Panc1 (cell line): ENCODE results near the gene DACH1. TPM values are rescaled to one million over a fixed set of nuclear protein-coding genes. Genes with fewer than 3 reads are reported as not detected.

Experiments
- ATAC-seq: fragments of 200-7000 bp; cut with Tn5 transposase; 2 replicates; pipeline ENCODE4 v1.9.1; 2020; ENCODE audit warnings: mild to moderate bottlenecking, moderate library complexity
- BruUV-seq: library from RNA; stranded (reverse); fragments of 400-500 nt; replicated peaks from 2 replicates; lab custom pipeline; 2021; lab: Mats Ljungman, UMichigan
- CTCF ChIA-PET: fragments of 300-600 bp; sonication (Branson Sonifier 250); formaldehyde crosslinking; loops from one replicate; lab custom pipeline; 2022; ENCODE audit warnings: antibody characterized with exemption; lab: Charles Lee
- POLR2A ChIA-PET: fragments of 300-600 bp; sonication (Branson Sonifier 250); formaldehyde crosslinking; loops from one replicate; lab custom pipeline; 2022; ENCODE audit warnings: antibody characterized with exemption; lab: Charles Lee
- DNase-seq: peaks from one replicate; pipeline ENCODE4 v3.0.0-alpha.2; 2010; ENCODE audit warnings: low read depth, low spot score
- H3K27ac ChIP-seq: 2 replicates; pipeline ENCODE4 v1.5.1; 2011; ENCODE audit warnings: mild to moderate bottlenecking, low read length, inconsistent platforms
- H3K27me3 ChIP-seq: fragments of 200-500 bp; sonication (Bioruptor generic); 2 replicates; pipeline ENCODE4 v1.6.0; 2014; ENCODE audit warnings: low read length, inconsistent platforms; ENCODE audit not compliant: control insufficient read depth, insufficient read depth
- H3K36me3 ChIP-seq: fragments of 200-500 bp; sonication (Bioruptor generic); 2 replicates; pipeline ENCODE4 v1.5.1; 2014; ENCODE audit warnings: inconsistent platforms, mild to moderate bottlenecking, low read length, moderate library complexity; ENCODE audit not compliant: control insufficient read depth, insufficient read depth
- H3K4me1 ChIP-seq: 2 replicates; pipeline ENCODE4 v1.5.1; 2011; ENCODE audit warnings: inconsistent platforms, mild to moderate bottlenecking, low read length, moderate library complexity; ENCODE audit not compliant: control insufficient read depth, insufficient read depth
- H3K4me3 ChIP-seq, 2 experiments: 2 replicates each; pipeline ENCODE4 v1.5.1; 2011 to 2012; ENCODE audit warnings: low read depth in 2 of 2, low read length in 2 of 2, mild to moderate bottlenecking in 2 of 2, inconsistent platforms in 1 of 2, moderate library complexity in 1 of 2
- H3K9me3 ChIP-seq: fragments of 200-500 bp; sonication (Bioruptor generic); 2 replicates; pipeline ENCODE4 v1.5.1; 2014; ENCODE audit warnings: low read depth, mild to moderate bottlenecking, inconsistent platforms, low read length, moderate library complexity; ENCODE audit not compliant: control insufficient read depth, insufficient read depth
- CTCF ChIP-seq: fragments of 450-650 bp; IDR thresholded peaks from 2 replicates; pipeline ENCODE4 v1.5.1; 2017; ENCODE audit warnings: mild to moderate bottlenecking
- POLR2AphosphoS5 ChIP-seq: IDR thresholded peaks from 2 replicates; pipeline ENCODE4 v1.6.1; 2012; ENCODE audit warnings: mild to moderate bottlenecking, low read depth, low read length, moderate library complexity
- SIN3A ChIP-seq: IDR thresholded peaks from 2 replicates; pipeline ENCODE4 v1.6.1; 2012; ENCODE audit warnings: low read depth, mild to moderate bottlenecking, low read length, moderate library complexity, borderline replicate concordance; ENCODE audit not compliant: insufficient read depth
- TCF7L2 ChIP-seq: IDR thresholded peaks from 2 replicates; pipeline ENCODE4 v1.6.1; 2011; ENCODE audit warnings: mild to moderate bottlenecking, low read depth, low read length, inconsistent platforms
- in situ Hi-C: cut with HindIII; loops from 2 replicates; pipeline ENCODE4 v1.10.0; 2016; ENCODE audit warnings: low sequenced_read_pairs, low pct_unique_long_range_greater_than_20kb
- intact Hi-C: fragments of 100-400 bp; cut with micrococcal nuclease; formaldehyde crosslinking; loops from one replicate; pipeline ENCODE4 v1.10.0; 2022; ENCODE audit not compliant: unreplicated experiment
- total RNA-seq: library from RNA; stranded (reverse); gene quantifications from one replicate; pipeline ENCODE4 v1.2.1, GENCODE V29; 2021; ENCODE audit not compliant: unreplicated experiment
- TF ChIP-seq, protein P1 (sequence below), 2 experiments: IDR thresholded peaks; 2 replicates each; pipeline ENCODE4 v1.6.1; 2011 to 2012; ENCODE audit warnings: low read depth in 2 of 2, control low read depth in 1 of 2, low read length in 1 of 2, mild to moderate bottlenecking in 1 of 2, moderate library complexity in 1 of 2; ENCODE audit not compliant: insufficient read depth in 1 of 2

DACH1 gene
- total RNA-seq, 1 experiment from 2014 or later, result 0.54 TPM

DNA sequence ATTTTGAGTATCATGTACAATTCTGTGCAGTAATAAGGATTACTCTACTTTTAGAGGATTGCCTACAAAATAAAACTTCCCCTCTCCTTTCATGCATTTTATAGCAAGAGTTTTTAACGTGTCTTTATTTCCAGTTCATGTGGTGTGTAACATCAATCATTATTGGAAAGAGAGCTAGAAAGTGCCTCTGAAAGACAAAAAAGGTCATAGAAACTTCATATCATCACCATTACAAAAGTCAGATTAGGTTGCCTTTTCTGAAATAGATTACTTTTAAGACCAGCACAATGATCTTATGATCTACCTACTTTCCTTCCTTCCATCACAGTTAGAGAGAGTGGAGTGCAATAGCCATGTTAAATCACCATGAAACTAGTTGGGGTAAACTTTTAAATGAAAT is 12.6 kb downstream of the DACH1 start:
- CTCF ChIA-PET, result no interaction called here

DNA sequence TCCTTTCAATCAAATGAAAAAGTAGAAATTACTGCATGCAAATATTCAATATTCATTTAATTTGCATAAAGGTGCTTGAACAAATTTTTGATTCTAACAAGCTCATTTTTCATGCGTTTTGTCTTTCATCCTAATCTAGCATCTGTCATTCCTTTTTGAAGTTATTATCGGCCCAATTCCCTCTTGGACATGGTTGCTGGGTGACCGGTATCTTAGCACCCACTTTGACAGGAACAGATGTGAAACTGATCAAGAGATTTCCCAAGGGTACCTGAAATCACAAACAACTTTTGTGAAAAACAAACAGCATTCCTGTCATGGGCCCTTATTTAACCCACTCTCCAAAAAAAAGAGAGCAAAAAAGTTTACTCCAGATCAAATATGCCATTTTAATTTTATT is 13.3 kb downstream of the DACH1 start:
- Histone ChIP-seq H3K4me1 (no peaks in the 10 kb centered on the region), H3K27me3 (no peaks in the 10 kb centered on the region), H3K27ac (no peak overlapping the region), H3K9me3 (no peaks in the 10 kb centered on the region), H3K4me3 (no peak overlapping the region), H3K36me3 (no peaks in the 10 kb centered on the region)
- TF ChIP-seq POLR2AphosphoS5 (no peak), CTCF (no peak), SIN3A (no peak), TCF7L2 (no peak)
- TF ChIP-seq, protein P1, sequence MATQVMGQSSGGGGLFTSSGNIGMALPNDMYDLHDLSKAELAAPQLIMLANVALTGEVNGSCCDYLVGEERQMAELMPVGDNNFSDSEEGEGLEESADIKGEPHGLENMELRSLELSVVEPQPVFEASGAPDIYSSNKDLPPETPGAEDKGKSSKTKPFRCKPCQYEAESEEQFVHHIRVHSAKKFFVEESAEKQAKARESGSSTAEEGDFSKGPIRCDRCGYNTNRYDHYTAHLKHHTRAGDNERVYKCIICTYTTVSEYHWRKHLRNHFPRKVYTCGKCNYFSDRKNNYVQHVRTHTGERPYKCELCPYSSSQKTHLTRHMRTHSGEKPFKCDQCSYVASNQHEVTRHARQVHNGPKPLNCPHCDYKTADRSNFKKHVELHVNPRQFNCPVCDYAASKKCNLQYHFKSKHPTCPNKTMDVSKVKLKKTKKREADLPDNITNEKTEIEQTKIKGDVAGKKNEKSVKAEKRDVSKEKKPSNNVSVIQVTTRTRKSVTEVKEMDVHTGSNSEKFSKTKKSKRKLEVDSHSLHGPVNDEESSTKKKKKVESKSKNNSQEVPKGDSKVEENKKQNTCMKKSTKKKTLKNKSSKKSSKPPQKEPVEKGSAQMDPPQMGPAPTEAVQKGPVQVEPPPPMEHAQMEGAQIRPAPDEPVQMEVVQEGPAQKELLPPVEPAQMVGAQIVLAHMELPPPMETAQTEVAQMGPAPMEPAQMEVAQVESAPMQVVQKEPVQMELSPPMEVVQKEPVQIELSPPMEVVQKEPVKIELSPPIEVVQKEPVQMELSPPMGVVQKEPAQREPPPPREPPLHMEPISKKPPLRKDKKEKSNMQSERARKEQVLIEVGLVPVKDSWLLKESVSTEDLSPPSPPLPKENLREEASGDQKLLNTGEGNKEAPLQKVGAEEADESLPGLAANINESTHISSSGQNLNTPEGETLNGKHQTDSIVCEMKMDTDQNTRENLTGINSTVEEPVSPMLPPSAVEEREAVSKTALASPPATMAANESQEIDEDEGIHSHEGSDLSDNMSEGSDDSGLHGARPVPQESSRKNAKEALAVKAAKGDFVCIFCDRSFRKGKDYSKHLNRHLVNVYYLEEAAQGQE (IDR thresholded peaks at IDR 0.05; ENCODE audit: insufficient read depth in 1 of 2, low read depth in 2 of 2, low read length in 1 of 2), result no peak
- POLR2A ChIA-PET, result no interaction called here
- no TSS peak for BruUV-seq
- no peak for DNase-seq
- intact Hi-C loops (no loop called here), in situ Hi-C loops (no loop called here)
- ATAC-seq, result no peak
- CTCF ChIA-PET, result no interaction called here

More for the DNA sequence above, 12.6 kb downstream of the DACH1 start:
- H3K36me3 ChIP-seq, result no peaks in the 10 kb centered on the region
- no TSS peak for BruUV-seq
- ATAC-seq (no peak), DNase-seq (no peak)
- in situ Hi-C loops (no loop called here), intact Hi-C loops (no loop called here)
- no peaks in the 10 kb centered on the region for H3K4me1 ChIP-seq
- no peak overlapping the region for H3K4me3 ChIP-seq
- no peak for TF ChIP-seq TCF7L2
- TF ChIP-seq, protein P1 (IDR thresholded peaks at IDR 0.05; ENCODE audit: insufficient read depth in 1 of 2, low read depth in 2 of 2, low read length in 1 of 2), result no peak
- TF ChIP-seq SIN3A, result no peak
- no peak for TF ChIP-seq CTCF
- no peak for TF ChIP-seq POLR2AphosphoS5
- H3K9me3 ChIP-seq, result no peaks in the 10 kb centered on the region
- H3K27ac ChIP-seq, result no peak overlapping the region
- no peaks in the 10 kb centered on the region for H3K27me3 ChIP-seq
- POLR2A ChIA-PET, result no interaction called here
